Measurements from ENCODE around the gene PROCA1.

- TF ChIP-seq CTCF (IDR thresholded peaks at IDR 0.05) (no peak), POLR2AphosphoS5 (IDR thresholded peaks at IDR 0.05) (no peak)
Measured at GRCh38 chr17:28729950-28730330, 18.3 kb upstream of the PROCA1 start.
